Measurements from ENCODE around the gene STARD9.
"Not testable (repeated sequence)": the region's sequence is repeated elsewhere in the genome, so short reads cannot be mapped to it uniquely, and the experiment has no call there.

The STARD9 gene

GRCh38 chr15:42591238-42591934 is 16.0 kb downstream of the STARD9 start:
- DNase-seq, result no peak

DNA sequence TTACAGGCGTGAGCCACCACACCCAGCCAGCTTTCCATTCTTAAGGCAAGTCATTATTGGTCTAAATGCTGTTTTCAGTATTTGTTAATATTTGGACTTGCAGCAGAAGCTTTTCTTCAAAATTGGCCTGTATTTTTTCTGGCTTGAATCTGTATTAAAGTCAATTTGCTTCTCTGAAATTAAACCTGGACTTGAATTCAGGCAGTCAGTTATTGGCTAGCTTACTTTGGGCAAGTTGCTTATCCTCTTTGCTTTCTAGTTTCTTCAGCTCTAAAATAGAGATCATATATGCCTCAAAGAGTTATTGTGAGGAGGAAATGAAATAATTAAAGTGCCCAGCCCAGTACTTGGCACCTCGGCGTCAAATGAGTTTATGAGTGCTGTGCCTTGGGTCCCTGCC is 17.3 kb downstream of the STARD9 start:
- no peak for DNase-seq

DNA sequence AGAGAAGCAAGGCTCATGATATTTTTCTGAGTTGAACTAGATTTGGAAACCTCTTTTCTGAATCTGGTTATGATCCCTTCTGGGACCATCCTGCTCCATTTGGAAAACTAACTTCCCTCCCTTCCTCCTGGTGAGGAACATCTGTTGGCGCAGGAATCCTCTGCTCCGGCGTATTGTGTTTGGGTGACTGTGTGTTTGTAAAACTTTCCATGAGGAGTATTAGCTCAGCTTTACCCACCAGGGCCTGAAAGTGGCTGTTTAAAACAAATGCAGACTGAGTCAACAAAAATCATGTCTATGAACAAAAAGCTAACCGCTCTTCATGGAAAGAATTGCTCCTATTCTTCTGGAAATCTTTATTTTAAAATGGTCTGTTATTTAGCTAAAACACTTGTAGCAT is 17.7 kb downstream of the STARD9 start:
- no peak for DNase-seq

DNA sequence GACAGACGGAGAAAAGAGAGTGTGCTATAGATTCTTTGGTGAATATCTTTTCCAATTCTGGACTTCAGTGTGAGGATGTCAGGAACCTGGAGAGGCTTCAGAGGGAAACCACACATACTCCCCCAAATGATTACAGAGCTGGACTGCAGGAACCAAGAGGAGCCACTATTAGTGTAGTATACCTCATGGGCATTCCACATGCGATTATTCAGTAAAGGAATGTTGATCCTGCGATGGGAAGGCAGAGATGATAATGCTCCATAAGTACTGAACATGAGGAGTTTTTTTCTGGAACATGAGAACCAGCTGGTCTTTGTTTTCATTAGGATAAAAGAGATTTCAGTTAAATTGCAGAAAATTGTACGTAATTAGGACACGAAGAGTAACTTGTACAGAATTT is 18.7 kb downstream of the STARD9 start:
- DNase-seq, result no peak

DNA sequence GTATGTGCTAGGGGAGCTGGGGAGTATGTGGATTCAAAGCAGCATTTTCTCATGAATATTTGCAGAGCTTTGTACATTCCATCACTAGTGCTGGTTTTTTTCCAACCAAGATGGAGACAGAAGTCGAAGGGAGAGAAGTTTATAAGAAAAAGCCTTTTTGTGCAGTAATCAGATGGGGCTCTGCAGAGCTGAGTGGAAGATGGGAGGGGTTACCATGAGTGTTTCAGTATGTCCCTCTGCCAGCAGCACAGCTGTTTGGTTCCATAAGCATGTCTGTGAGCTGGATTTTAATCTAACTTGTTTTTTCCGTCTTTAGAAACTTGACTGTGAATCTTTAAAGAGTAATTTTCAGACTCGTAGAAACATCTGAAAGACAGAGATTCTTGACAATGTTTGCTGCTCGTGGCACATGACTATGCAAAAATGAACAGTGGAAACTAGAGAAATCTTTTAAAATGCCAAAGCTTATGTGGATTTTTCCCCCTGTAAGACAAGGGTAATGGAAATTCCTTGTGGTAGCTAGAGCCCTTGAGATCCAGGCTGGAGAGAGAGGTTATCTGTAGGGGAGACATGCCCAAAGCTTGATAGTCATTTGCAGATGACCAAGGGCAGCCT is 20.3 kb downstream of the STARD9 start:
- no peak for DNase-seq

DNA sequence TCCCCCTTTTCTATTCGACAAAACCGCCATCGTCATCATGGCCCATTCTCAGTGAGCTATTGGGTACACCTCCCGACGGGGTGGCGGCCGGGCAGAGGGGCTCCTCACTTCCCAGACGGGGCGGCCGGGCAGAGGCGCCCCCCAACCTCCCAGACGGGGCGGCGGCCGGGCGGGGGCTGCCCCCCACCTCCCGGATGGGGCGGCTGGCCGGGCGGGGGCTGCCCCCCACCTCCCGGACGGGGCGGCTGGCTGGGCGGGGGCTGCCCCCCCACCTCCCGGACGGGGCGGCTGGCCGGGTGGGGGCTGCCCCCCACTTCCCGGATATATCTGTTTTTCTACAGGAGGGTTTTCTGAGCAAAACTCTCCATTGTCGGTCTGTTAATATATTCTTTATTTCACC is 25.9 kb downstream of the STARD9 start:
- not testable (repeated sequence) for DNase-seq

DNA sequence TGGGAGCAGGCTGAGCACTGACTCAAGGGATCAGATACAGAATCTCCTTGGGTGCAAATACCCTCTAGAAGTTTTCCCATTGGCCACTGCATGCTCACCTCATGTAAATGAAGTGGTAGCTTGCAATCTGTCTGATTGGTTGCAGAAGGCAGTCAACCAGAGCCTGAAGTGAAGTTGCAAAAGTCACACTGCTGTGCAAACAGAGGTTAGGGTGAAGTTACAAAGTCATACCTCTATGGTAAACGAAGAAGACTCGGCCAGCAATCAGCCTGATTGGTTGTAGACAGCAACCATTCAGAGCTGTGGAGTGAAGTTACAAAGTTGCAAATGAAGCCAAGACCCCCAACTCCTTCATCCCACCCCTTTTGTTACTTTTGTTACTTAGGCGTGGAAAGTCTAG is 27.1 kb downstream of the STARD9 start:
- no peak for DNase-seq

GRCh38 chr15:42603978-42604377 is 28.6 kb downstream of the STARD9 start:
- DNase-seq, result no peak

GRCh38 chr15:42604894-42605744 is 29.7 kb downstream of the STARD9 start:
- no peak for DNase-seq

- no peak for DNase-seq
These were observed 30.4 kb downstream of the STARD9 start for GRCh38 chr15:42605796-42606195.

DNA sequence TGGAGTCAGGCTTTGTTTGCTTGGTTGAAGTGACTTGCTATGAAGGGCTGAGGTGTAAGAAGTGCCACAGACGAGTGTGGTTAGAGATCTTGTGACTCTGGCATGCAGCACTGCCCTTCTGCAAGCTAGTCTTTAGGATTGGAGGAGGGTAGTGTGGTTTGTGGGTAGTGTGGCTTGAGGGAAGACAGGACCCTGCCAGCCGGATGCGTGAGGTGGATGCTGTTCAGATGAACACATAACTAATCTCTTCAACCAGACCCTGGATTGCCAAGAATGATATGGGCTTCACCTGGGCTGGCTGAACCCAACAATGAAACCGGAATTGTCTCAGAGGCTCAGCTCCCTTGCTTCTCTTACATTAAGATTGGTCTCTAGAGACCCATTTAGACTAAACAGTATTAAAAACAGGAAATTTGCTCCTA is 32.7 kb downstream of the STARD9 start:
- no peak for DNase-seq

GRCh38 chr15:42608752-42609488 is 33.5 kb downstream of the STARD9 start:
- DNase-seq, result no peak

GRCh38 chr15:42611532-42611931 is 36.1 kb downstream of the STARD9 start:
- DNase-seq, result no peak

DNA sequence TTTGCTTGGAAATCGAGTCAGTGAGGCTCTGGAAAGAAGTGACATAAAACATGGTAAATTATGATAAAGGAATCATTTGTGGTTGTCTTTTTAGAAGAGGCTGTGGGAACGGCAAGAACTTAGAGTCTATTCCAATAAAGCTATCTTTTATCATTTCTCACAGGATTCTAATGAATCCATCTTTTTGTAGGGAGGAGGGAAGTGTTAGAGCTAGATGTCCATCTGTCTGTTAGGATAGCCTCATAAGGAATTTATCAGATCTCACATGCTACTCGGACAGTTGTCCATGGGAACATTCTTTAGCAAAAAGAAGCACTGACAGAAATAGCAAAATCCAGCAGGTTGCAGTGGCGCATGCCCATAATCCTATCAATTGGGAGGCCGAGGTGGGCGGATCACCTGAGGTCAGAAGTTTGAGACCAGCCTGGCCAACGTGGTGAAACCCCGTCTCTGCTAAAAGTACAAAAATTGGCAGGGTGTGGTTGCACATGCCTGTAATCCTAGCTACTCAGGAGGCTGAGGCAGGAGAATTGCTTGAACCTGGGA is 37.0 kb downstream of the STARD9 start:
- DNase-seq, result no peak

DNA sequence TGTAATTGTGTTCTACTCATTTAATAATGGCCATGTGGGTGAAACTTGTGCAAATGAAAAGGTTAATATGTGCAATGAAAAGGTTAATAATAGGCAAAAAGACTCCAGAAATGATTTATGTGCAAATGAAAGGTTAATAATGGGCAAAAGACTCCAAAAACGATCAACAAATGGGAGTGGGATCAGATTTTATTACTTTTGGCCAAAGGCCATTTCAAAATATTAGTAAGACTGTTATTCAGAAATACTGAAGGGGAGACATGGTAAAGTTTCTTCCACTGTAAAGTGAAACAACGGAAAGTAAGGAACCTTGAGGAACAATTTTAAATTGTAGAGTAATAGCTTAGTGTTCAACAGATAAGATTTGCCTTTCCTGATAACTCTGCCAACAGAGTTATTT is 40.7 kb downstream of the STARD9 start:
- DNase-seq, result no peak

DNA sequence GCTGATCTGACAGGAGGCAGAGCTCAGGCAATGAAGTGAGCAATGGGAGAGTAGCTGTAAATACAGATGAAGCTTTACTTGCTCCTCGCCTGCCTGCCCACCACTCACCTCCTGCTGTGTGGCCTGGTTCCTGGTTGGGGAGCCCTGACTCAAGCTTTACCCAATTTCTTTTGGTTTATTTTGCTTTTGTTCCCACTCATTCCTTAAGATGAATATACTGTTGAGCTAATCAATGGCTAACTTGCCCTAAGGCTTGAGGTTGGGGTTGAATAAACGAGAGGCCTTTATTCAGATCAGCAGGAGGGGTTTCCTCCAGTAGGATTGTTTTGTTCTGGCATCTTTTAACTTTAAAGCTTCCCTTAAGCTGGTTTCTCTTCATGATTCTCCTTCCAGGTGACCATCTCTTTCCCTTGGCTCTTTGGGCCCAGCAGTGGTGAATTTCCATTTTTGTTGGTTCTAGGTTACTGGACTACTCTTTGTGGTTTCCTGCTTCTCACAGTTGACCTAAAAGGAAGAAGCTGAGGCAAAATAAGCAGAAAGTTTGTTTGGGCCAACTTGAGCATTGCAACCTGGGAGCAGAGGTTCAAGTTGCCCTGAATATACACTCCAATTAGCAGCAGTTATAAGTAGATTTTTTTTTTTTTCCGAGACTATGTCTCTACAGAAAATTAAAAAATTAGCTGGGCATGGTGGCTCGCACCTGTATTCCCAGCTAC is 44.4 kb downstream of the STARD9 start:
- DNase-seq, result no peak

DNA sequence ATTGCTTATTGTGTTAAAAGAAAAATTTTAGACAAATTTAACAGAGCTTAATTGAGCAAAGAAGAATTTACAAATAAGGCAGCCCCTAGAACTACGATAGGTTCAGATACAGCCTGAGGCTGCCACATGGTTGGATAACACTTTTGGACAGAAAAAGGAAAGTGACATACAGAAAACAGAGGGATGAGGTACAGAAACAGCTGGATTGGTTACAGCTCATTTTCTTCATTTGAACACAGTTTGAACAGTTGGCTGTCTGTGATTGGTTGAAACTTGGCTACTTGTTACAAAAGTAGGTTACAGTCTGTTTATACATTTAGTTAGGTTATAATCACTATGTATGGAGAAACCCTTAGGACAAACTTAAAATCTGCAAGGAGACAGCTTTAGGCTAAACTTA is 46.0 kb downstream of the STARD9 start:
- DNase-seq, result no peak

DNA sequence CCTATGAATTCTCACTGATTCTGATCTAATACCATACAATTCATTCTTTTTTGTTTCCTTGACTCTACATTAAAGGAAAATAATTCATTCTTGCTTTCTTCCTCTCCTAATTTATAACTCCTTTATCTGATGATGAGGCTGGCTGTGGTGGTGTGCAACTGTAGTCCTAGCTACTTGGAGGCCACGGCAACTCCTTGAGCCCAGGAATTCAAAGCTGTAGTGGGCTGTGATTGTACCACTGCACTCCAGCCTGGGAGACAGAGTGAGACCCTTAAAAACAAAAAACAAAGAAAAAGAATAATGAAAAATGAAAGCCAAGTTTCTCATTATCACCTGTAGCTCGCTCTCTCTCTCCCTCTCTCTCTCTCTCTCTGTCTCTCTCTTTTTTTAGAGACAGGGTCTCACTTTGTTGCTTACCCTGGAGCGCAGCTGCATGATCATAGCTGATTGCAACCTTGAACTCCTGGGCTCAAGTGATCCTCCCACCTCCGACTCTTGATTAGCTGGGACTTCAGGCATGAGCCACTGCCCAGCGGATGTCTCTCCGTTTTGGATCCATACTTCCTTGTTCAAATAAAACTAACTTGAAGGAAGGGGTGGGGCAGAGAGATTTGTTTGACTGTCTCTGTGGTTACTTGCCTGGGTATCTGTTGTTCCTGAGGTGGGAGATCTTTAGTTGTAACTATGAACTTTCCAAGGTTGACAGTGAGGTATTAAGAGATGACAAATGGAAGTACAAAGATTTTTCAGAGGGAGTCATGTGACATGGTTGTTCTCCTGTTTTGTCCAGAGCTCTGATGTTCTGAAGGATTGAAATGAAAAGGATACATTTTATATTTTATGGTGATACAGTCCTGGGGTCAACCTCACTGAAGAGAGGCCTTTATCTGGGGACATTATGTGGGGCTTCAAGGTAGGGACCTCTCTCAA is 46.9 kb downstream of the STARD9 start:
- DNase-seq, result no peak

DNA sequence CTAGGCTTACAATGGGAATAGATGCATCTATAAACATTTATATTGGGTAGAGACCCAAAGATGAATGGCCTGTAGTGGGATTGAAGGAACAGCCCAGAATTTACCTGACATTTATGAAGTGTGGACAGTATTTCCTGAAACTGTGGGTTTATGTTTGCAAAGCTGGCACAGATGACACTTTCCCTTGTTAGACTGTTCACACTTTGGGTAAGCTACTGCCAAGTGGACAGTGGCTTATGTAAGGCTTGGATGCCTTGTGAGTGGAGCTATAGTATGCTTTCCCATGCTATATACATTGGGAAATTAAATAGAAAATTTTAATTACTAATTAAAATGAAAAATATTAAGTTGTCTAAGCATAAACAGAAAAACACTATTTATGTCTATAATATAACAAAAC is 48.5 kb downstream of the STARD9 start:
- DNase-seq, result no peak

- no peak for DNase-seq
These were observed 52.1 kb downstream of the STARD9 start for GRCh38 chr15:42627485-42627884.

DNA sequence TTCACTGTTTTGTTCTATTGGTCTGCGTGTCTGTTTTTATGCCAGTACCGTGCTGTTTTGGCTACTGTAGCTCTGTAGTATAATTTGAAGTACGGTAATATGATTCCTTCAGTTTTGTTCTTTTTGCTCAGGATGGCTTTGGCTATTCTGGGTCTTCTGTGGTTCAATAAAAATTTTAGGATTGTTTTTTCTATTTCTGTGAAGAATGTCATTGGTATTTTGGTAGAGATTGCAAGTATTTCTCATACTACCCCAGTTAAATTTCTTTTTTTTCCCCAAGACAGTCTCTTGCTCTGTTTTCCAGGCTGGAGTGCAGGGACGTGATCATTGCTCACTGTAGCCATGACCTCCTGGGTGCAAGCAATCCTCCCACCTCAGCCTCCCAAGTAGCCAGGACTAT is 53.4 kb downstream of the STARD9 start:
- no peak for DNase-seq

Data from NCI-H1417 treated with DMSO at 0.1 percent for 48 hours (cell line).